ENCODE measurements around the gene CRHR1.

GRCh38 chr17:45828582-45829133 lies 44.5 kb downstream of the CRHR1 start:
- TF ChIP-seq POLR2A (IDR thresholded peaks at IDR 0.05; ENCODE audit: extremely low read depth, insufficient read length) (no peak), CTCF (IDR thresholded peaks at IDR 0.05; ENCODE audit: low read depth, low read length) (no peak), MYC (IDR thresholded peaks at IDR 0.05; ENCODE audit: low read depth, low read length) (no peak)
